Measurements from ENCODE around the gene CALU.

DNA sequence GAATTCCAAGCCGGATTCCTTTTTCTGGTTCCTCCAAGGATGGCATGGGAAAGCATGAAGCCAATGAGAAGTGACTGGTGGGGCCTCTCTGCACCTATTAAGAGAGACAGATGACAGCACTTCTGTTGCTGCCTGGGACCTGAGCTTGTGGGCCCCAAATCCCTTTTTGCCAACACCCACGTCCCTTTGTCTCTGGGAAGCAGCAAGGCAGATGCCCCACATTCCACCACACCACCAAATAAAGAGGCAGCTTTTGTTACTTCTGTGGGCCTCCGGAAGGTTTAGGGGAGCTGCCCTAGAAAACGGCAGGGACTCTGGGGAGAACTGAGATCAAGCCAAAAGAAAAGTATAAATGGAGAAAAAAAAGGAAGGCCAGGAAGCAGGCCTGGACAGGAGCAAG is 56.0 kb downstream of the CALU start:
- TF ChIP-seq, protein P1, sequence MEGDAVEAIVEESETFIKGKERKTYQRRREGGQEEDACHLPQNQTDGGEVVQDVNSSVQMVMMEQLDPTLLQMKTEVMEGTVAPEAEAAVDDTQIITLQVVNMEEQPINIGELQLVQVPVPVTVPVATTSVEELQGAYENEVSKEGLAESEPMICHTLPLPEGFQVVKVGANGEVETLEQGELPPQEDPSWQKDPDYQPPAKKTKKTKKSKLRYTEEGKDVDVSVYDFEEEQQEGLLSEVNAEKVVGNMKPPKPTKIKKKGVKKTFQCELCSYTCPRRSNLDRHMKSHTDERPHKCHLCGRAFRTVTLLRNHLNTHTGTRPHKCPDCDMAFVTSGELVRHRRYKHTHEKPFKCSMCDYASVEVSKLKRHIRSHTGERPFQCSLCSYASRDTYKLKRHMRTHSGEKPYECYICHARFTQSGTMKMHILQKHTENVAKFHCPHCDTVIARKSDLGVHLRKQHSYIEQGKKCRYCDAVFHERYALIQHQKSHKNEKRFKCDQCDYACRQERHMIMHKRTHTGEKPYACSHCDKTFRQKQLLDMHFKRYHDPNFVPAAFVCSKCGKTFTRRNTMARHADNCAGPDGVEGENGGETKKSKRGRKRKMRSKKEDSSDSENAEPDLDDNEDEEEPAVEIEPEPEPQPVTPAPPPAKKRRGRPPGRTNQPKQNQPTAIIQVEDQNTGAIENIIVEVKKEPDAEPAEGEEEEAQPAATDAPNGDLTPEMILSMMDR (IDR thresholded peaks at IDR 0.05): no peak
- TF ChIP-seq POLR2AphosphoS5 (IDR thresholded peaks at IDR 0.05) (no peak), POLR2A (IDR thresholded peaks at IDR 0.05) (no peak)

Data from suprapubic skin (tissue), 4 donors.